CD4-positive, alpha-beta T cell treated with Interleukin-6 at 100 ng/mL for 8 hours (primary cell): ENCODE measurements around the gene XKRX.
A peak's percentile ranks its signal among the peaks of the same experiment; 100 is the strongest.

Experiments used
- DNase-seq: peaks from one replicate; pipeline ENCODE4 v3.0.0-alpha.2; 2020; ENCODE audit warnings: mixed read lengths, low spot score

Gene XKRX

GRCh38 chrX:100928660-100929613 is at the start of gene XKRX:
Gene XKRX, minus strand, starts transcription at chrX:100928917. Its CDS starts 613 bp downstream, at chrX:100928304.
- DNase-seq, result peak; percentile 29

DNA sequence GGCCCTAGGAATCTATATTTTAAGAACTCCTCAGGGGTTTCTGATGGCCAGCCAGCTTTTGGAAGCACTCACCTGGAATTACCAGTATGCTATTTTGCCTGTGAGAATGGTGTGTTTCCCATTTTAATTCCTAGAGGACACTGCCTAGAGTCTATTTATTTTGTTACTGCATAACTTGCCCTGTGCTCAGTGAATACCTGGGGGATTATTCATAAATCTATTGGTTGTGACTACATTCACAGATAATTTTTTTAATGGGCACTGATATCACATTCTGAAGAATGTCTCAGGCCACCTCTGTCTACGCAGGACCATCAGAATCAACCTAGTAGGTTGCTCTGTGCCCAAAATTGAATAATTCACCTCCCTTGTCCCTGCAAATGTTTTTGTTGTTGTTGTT is 47.5 kb upstream of the XKRX start:
- no peak for DNase-seq

- DNase-seq, result no peak
Observed at GRCh38 chrX:100975212-100975611, 46.5 kb upstream of the XKRX start.

- DNase-seq, result no peak
Observed at GRCh38 chrX:100973411-100973810, 44.7 kb upstream of the XKRX start.

- DNase-seq, result no peak
Observed at GRCh38 chrX:100969936-100970335, 41.2 kb upstream of the XKRX start.

DNA sequence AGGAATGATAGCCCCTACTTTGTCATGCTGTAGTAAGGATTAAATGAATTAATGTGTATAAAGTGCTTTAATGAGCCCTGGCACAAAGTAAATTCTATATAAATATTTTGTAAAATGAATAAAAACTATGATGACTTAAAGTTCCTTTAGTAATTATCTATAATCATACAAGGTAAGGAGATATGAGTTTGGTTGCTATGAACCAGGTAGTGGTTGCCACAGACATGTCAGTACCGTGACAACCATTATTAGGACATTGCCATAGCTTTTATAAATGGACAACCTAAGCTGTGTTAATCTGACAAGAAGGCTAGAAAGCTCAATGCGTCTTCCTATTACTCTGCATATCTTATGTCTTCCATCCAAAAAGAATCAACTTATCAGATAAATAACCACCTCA is 40.7 kb upstream of the XKRX start, which contains the start of gene ARL13A:
Gene ARL13A (plus strand): TSS at position 301 of the 400 bp plus-strand sequence. CDS start 3,982 bp downstream, outside the sequence.
- DNase-seq, result no peak

- DNase-seq, result no peak
Observed at GRCh38 chrX:100964362-100964761, 35.6 kb upstream of the XKRX start.

- DNase-seq, result no peak
Observed at GRCh38 chrX:100962811-100963210, 34.1 kb upstream of the XKRX start.

- no peak for DNase-seq
Observed at GRCh38 chrX:100948557-100948956, 19.8 kb upstream of the XKRX start.

DNA sequence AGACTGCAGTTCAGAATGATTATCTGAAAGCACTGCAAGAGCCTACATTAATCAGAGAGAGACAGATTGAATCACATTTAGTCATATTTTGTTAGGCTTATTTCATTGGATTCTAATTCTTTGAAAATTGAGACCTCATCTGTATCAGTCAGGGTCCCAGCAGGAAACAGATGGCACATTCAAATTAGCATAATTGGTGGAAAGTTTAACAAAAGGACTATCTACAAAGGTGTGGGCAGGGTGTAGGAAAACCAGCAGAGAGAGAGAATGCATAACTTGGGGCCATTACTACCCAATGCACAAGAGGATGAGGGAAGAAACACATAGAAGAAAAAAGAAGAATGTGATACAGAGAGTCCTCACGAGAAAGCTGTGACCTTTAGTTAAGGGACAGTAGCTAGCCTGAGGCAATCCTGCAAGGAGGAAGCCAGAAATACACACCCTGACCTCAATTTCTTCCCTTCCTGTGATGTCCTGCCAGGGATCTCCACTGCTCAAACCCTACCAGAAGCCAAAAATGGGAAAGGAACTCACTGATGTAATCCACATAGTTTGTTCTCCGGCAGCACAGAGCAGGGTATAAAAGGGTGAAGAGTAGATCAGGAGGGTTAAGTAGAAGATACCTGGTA is 17.7 kb upstream of the XKRX start:
- no peak for DNase-seq

DNA sequence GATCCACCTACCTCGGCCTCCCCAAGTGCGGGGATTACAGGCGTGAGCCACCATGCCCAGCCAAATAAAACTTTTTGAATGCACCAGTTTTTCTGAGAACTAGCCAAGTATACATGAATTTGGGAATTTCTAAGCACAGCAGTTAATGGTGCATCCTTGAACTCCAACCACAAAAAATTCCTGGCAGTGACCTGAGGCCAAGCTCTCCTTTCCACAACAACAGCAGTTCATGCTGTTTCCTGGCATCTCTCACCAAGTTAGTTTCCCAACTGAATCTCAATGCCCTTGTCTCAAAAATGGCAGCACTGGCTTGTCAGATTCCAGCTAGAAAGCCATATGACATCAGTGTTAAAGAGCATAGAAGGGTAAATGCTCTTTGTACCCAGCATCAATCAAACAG is 15.9 kb upstream of the XKRX start:
- DNase-seq, result no peak

DNA sequence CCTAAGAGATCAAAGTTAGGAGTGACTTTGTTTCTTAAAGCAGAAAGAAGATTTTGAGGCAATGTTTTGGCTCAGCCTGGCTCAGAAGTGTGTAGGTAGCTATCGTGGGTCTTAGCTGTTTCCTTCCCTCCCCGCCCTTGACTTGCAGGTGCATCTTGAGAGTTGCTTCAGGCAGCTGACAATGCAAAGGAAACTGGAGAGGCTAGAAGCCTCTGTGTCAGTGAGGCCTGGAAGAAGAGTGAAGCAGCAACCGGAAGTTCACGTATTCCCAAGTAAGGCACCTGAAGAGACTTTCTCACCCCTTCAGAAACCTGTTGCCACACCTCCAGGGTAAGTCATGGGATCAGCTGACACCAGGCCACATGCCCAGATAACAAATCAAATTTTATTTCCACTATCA is 10.6 kb upstream of the XKRX start:
- DNase-seq, result peak; percentile 19

DNA sequence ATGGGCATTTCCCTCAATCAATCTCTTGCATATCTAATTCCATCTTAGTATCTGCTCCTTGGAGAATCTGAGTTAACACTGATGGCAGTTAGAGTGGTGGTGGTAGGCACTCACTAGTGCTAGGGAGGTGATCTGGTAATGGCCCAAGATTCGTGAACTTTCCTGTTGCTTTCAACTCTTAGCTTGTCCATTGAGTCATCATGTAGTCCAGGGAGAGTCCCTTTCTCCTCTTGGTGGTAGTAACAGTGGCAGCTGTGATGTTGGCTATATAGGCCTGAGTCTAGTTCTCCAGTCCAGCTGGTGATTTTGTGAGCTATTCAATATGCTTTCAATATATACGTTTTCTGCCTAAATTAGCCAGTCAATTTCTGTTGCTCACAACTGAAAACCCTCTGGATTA is 7.0 kb upstream of the XKRX start:
- no peak for DNase-seq

- no peak for DNase-seq
Observed at GRCh38 chrX:100931925-100932285, 3.2 kb upstream of the XKRX start.

DNA sequence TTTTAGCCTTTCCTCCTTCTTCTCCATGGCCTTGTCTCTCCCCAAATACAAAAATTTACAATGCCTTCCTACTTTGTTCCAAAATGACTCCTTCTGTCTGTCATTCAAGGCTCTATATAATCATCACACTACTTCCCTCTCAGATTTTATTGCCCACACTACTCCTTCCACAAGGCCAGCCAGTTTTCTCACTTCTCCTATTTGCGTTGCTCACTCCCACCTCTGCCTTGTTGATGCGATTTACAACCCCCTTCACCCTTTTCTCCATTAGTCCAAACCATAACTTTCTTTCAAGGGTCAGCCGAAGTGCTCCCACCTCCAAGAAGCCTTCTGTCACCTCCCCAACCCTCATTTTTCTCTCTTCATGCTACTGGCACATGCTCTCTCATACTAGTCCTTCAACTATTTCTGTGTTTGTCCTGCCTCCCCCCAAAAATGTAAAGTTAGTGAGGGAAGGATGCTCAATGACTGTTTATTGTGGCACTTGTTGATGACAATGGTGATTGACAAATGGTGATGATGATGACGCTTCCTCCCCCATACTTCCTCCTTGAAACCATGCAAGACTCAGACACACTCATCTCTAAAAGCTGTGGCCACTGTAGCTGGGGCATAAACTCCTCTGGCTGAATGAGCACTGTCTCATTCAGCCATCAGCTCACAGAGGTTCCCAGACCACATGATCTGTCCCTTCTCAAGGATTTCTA is 2.7 kb upstream of the XKRX start:
- DNase-seq, result no peak

GRCh38 chrX:100926453-100926852 is 2.3 kb downstream of the XKRX start:
- no peak for DNase-seq

- no peak for DNase-seq
Observed at GRCh38 chrX:100924375-100924774, 4.3 kb downstream of the XKRX start.

- no peak for DNase-seq
Observed at GRCh38 chrX:100915562-100915961, 13.2 kb downstream of the XKRX start.

- DNase-seq, result no peak
Observed at GRCh38 chrX:100913111-100913510, 15.6 kb downstream of the XKRX start.

GRCh38 chrX:100911731-100912130 is 17.0 kb downstream of the XKRX start:
- no peak for DNase-seq

DNA sequence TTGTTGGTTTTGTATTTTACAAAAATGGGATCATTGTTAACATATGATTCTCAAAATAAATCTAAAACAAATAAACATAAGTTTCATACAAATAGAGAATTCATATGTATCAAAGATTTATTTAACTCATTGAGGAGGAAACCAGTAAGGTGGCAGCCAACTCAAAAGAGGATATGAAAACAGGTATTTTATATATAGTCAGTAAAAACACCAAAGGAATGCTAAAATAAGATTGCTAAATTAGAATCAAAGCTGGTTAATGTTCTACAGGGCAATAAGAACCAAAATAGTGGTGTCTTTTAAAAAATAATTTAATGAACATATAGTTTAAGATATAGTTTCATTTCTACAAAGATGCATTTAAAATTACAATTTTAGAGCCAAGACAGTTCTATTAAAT is 23.1 kb downstream of the XKRX start:
- no peak for DNase-seq

DNA sequence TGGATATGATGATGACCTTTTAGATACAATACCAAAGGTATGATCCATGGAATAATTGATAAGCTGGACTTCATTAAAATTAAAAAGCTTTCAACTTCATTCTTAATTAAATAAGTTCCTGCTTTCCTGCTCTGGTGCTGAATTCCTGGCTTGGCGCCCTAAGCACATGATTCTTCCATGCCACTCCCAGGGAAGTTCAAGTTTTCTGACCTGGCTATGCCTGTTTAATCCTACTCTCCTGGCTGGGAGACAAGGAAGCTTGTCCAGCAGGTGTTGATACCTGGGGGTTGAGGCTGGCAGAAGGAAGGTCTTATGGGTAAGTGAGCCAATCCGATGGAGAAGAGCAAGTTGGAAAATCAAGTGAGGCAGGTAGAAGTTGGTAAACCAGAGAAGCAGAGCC is 24.3 kb downstream of the XKRX start:
- no peak for DNase-seq
